HepG2 (cell line): ENCODE data around the gene MARK4. TPM values are rescaled to one million over a fixed set of nuclear protein-coding genes. Genes with fewer than 3 reads are reported as not detected.
A peak's percentile ranks its signal among the peaks of the same experiment; 100 is the strongest.

Source experiments
- ATAC-seq: fragments of 200-7000 bp; cut with Tn5 transposase; 3 replicates; pipeline ENCODE4 v1.9.1; 2020; ENCODE audit warnings: mild to moderate bottlenecking, moderate library complexity
- BruUV-seq: library from RNA; stranded (reverse); fragments of 400-500 nt; replicated peaks from 2 replicates; lab custom pipeline; 2021; lab: Mats Ljungman, UMichigan
- CTCF ChIA-PET: fragments of 300-600 bp; formaldehyde crosslinking; extraction: SDS; loops from one replicate; lab custom pipeline; 2021; ENCODE audit warnings: low total read pairs, inconsistent platforms, low intra/inter-chr PET ratio; lab: Yijun Ruan, JAX
- POLR2A ChIA-PET: fragments of 350-600 bp; sonication (Branson Sonifier 250); formaldehyde crosslinking; loops from one replicate; lab custom pipeline; 2020; ENCODE audit warnings: antibody characterized with exemption, inconsistent platforms; lab: Yijun Ruan, JAX
- DNase-seq: peaks from one replicate; pipeline ENCODE4 v3.0.0-alpha.2; 2015; ENCODE audit warnings: low spot score
- FAIRE-seq: peaks from 3 replicates; lab custom pipeline; 2011; peaks lifted over from hg19 to GRCh38; lab: Jason Lieb, UNC
- H2AFZ ChIP-seq: one replicate; pipeline ENCODE4 v1.6.1; 2011; ENCODE audit warnings: low read length, inconsistent platforms
- H3K27ac ChIP-seq: fragments of 300-600 bp; 3 replicates; pipeline ENCODE4 v1.8.0; 2011; ENCODE audit warnings: mixed run types, mild to moderate bottlenecking, mixed read lengths, low read length, inconsistent platforms; ENCODE audit not compliant: insufficient read depth; ENCODE audit errors: extremely low read length
- H3K27me3 ChIP-seq, 2 experiments: fragments of 200-600 bp in 1 of 2; 2 replicates in 1 of 2; 3 replicates in 1 of 2; pipeline versions ENCODE4 v1.6.0 to v1.8.0; 2011; ENCODE audit warnings: low read length in 2 of 2, mild to moderate bottlenecking in 2 of 2, moderate library complexity in 2 of 2, inconsistent platforms in 1 of 2; ENCODE audit not compliant: insufficient read depth in 2 of 2, control insufficient read depth in 1 of 2
- H3K36me3 ChIP-seq, 2 experiments: fragments of 200-600 bp in 1 of 2; replicated peaks in 1 of 2; 2 replicates in 1 of 2; 3 replicates in 1 of 2; pipeline versions ENCODE4 v1.5.1 to v1.8.0; 2011; ENCODE audit warnings: low read length in 2 of 2, inconsistent platforms in 1 of 2; ENCODE audit not compliant: insufficient read depth in 2 of 2, control insufficient read depth in 1 of 2
- H3K4me1 ChIP-seq: 2 replicates; pipeline ENCODE4 v1.5.1; 2012; ENCODE audit warnings: low read length, inconsistent platforms; ENCODE audit not compliant: insufficient read depth
- H3K4me2 ChIP-seq: 2 replicates; pipeline ENCODE4 v1.6.0; 2011; ENCODE audit warnings: low read depth, low read length, inconsistent platforms
- H3K4me3 ChIP-seq, 3 experiments: fragments of 200-600 bp in 1 of 3; sonication (generic), shearing (Covaris generic) in 1 of 3; replicated peaks in 1 of 3; 2 replicates each; pipeline ENCODE4 v1.5.1; 2011 to 2016; ENCODE audit warnings: low read length in 3 of 3, inconsistent platforms in 2 of 3, low read depth in 2 of 3, mild to moderate bottlenecking in 2 of 3, control low read depth in 1 of 3, mixed read lengths in 1 of 3; ENCODE audit not compliant: insufficient read depth in 1 of 3
- H3K79me2 ChIP-seq: one replicate; pipeline ENCODE4 v1.6.1; 2011; ENCODE audit warnings: low read length, inconsistent platforms; ENCODE audit not compliant: insufficient read depth
- H3K9ac ChIP-seq: 2 replicates; pipeline ENCODE4 v1.6.0; 2011; ENCODE audit warnings: mild to moderate bottlenecking, low read depth, low read length, inconsistent platforms; ENCODE audit not compliant: insufficient read depth
- H3K9me3 ChIP-seq: 2 replicates; pipeline ENCODE4 v1.5.1; 2012; ENCODE audit warnings: mild to moderate bottlenecking, low read length
- H4K20me1 ChIP-seq: 2 replicates; pipeline ENCODE4 v1.6.0; 2011; ENCODE audit warnings: inconsistent platforms, mild to moderate bottlenecking, low read length, moderate library complexity; ENCODE audit not compliant: insufficient read depth
- FOXO4 ChIP-seq: sonication (generic); formaldehyde crosslinking; conservative IDR thresholded peaks from 2 replicates; pipeline ENCODE4 v1.8.1; 2023; ENCODE audit warnings: missing genetic modification reagents
- MAFF ChIP-seq: IDR thresholded peaks from 2 replicates; pipeline ENCODE4 v1.6.1; 2011; ENCODE audit warnings: low read depth, low read length, improper control_type of control experiment
- MAFK ChIP-seq, 2 experiments: IDR thresholded peaks in 1 of 2; conservative IDR thresholded peaks in 1 of 2; 2 replicates each; pipeline ENCODE4 v1.6.1; 2011; ENCODE audit warnings: improper control_type of control experiment in 2 of 2, low read length in 2 of 2
- RBFOX2 ChIP-seq: fragments of 200-400 bp; formaldehyde crosslinking; IDR thresholded peaks from 2 replicates; pipeline ENCODE4 v1.6.1; 2017; ENCODE audit warnings: low read depth, mild to moderate bottlenecking, low read length
- SNAPC2 ChIP-seq: sonication (generic); formaldehyde crosslinking; IDR thresholded peaks from 2 replicates; pipeline ENCODE4 v1.8.1; 2022; ENCODE audit warnings: mild to moderate bottlenecking, missing genetic modification reagents
- SRF ChIP-seq: IDR thresholded peaks from 2 replicates; pipeline ENCODE4 v1.6.1; 2011; ENCODE audit warnings: mild to moderate bottlenecking, low read depth, low read length, moderate library complexity
- U2AF1 ChIP-seq: fragments of 200-400 bp; formaldehyde crosslinking; optimal IDR thresholded peaks from 2 replicates; pipeline ENCODE3; 2017; ENCODE audit warnings: mild to moderate bottlenecking, low read depth, low read length
- ZBTB20 ChIP-seq: sonication (generic); formaldehyde crosslinking; IDR thresholded peaks from 2 replicates; pipeline ENCODE4 v1.8.1; 2023; ENCODE audit warnings: missing genetic modification reagents, low read depth, mild to moderate bottlenecking, borderline replicate concordance
- ZBTB38 ChIP-seq: sonication (generic); formaldehyde crosslinking; IDR thresholded peaks from 2 replicates; pipeline ENCODE4 v1.5.1; 2020; ENCODE audit warnings: mild to moderate bottlenecking, missing genetic modification reagents
- ZNF326 ChIP-seq: sonication (generic); formaldehyde crosslinking; IDR thresholded peaks from 2 replicates; pipeline ENCODE4 v1.4.0; 2020; ENCODE audit warnings: missing genetic modification reagents, borderline replicate concordance
- ZNF546 ChIP-seq: sonication (generic); formaldehyde crosslinking; conservative IDR thresholded peaks from 2 replicates; pipeline ENCODE4 v1.8.1; 2023; ENCODE audit warnings: mild to moderate bottlenecking, missing genetic modification reagents
- WGBS: methylation state at CpG from one replicate; pipeline ENCODE4 v1.1.6; 2017; ENCODE audit warnings: low lambda C conversion rate; 5-methylcytosine and 5-hydroxymethylcytosine counted together
- in situ Hi-C: cut with HindIII; loops from 2 replicates; pipeline ENCODE4 v1.10.0; 2017; ENCODE audit warnings: low pct_unique_long_range_greater_than_20kb; ENCODE audit not compliant: extremely low pct_ligation_motif_present
- intact Hi-C: fragments of 100-400 bp; cut with micrococcal nuclease; formaldehyde crosslinking; loops from one replicate; pipeline ENCODE4 v1.10.0; 2022; ENCODE audit not compliant: unreplicated experiment
- polyA plus RNA-seq, 8 experiments: library from polyadenylated mRNA; depleted of rRNA in 3 of 8; stranded (reverse) in 7 of 8; unstranded in 1 of 8; fragments of >200 nt; fragmentation: Illumina TruSeq in 4 of 8; extraction: Trizol in 4 of 8; gene quantifications; 2 replicates each; pipeline versions ENCODE4 v1.2.1 to v1.2.3, GENCODE V29; 2011 to 2016; ENCODE audit warnings: low read depth in 4 of 8, missing spikeins in 1 of 8, mixed read lengths in 1 of 8; ENCODE audit not compliant: insufficient read depth in 1 of 8
- total RNA-seq, 5 experiments: library from RNA; depleted of rRNA; stranded (reverse); fragments of >200 nt; fragmentation: Illumina TruSeq; extraction: Trizol; gene quantifications; 2 replicates each; pipeline ENCODE4 v1.2.3, GENCODE V29; 2016; ENCODE audit warnings: low read depth in 1 of 5

MARK4 gene
- total and polyA plus RNA-seq, 2 of the 13 experiments (the other 11 are each of a cell fraction or from before 2014, with no cell fraction given): 7.0 to 12.2 TPM

- TF ChIP-seq ZNF546 (CRISPR knock-in tag): no peak
Observed at GRCh38 chr19:45218426-45218825, 32.6 kb upstream of the MARK4 start (continued).

- BruUV-seq: no TSS peak
- H3K4me3 ChIP-seq: no peak overlapping the region
- H3K9me3 ChIP-seq: no peaks in the 10 kb centered on the region
- H3K4me1 ChIP-seq: 0 out of 2 replicates have a peak, but pooled peaks cover 8% of the 10 kb centered on the region
- DNase-seq: no peak
- no peak overlapping the region for H3K27ac ChIP-seq
- in situ Hi-C loops: no loop called here
- no peaks in the 10 kb centered on the region for H3K36me3 ChIP-seq
- H3K27me3 ChIP-seq: peaks cover 15 to 63% of the 10 kb centered on the region in 2 experiments
- no peaks in the 10 kb centered on the region for H3K79me2 ChIP-seq
- intact Hi-C loops: no loop called here
- 49% methylated on average over 17 of the region's 18 CpGs for WGBS
- no peak overlapping the region for H2AFZ ChIP-seq
- H3K9ac ChIP-seq: no peak overlapping the region
- FAIRE-seq: no peak
- ATAC-seq: no peak
- ChIA-PET POLR2A (interaction anchor here (0.7 kb wide), 1 partner anchor 16 kb away, joined by 3 read pairs; no protein-coding TSS in a partner anchor), CTCF (no interaction called here)
- H3K4me2 ChIP-seq: no peak overlapping the region
- TF ChIP-seq MAFF (peak; percentile 86), ZNF326 (CRISPR knock-in tag) (no peak), MAFK (conservative IDR thresholded peaks at IDR 0.05 in 1 of 2, IDR thresholded peaks at IDR 0.05 in 1 of 2; ENCODE audit: low read length in 2 of 2) (peak; percentile 88 to 92)
- H4K20me1 ChIP-seq: no peaks in the 10 kb centered on the region
Observed at GRCh38 chr19:45218911-45219743, 31.9 kb upstream of the MARK4 start.

- TF ChIP-seq ZBTB38 (CRISPR knock-in tag): no peak
- TF ChIP-seq SNAPC2 (CRISPR knock-in tag): no peak
- TF ChIP-seq ZBTB20 (CRISPR knock-in tag): no peak
- no peak for TF ChIP-seq SRF
- no peak for TF ChIP-seq U2AF1
- TF ChIP-seq RBFOX2: no peak
- no peak for TF ChIP-seq FOXO4
- BruUV-seq: no TSS peak
- H3K79me2 ChIP-seq: no peaks in the 10 kb centered on the region
- FAIRE-seq (no peak), ATAC-seq (no peak), DNase-seq (no peak)
- H3K27ac ChIP-seq: no peak overlapping the region
- no peaks in the 10 kb centered on the region for H4K20me1 ChIP-seq
- 49% methylated on average over 6 of the region's 6 CpGs for WGBS
- no peak overlapping the region for H2AFZ ChIP-seq
- H3K36me3 ChIP-seq: no peaks in the 10 kb centered on the region
- no peak overlapping the region for H3K9ac ChIP-seq
- intact Hi-C loops: no loop called here
- ChIA-PET CTCF (no interaction called here), POLR2A (no interaction called here)
- in situ Hi-C loops: no loop called here
- H3K4me3 ChIP-seq: no peak overlapping the region
- no peaks in the 10 kb centered on the region for H3K4me1 ChIP-seq
- peaks cover 12 to 43% of the 10 kb centered on the region in 2 experiments for H3K27me3 ChIP-seq
- no peak overlapping the region for H3K4me2 ChIP-seq
- no peaks in the 10 kb centered on the region for H3K9me3 ChIP-seq
Observed at GRCh38 chr19:45222724-45223123, 28.3 kb upstream of the MARK4 start.
